ENCODE results near the gene MYZAP.

Gene MYZAP

DNA sequence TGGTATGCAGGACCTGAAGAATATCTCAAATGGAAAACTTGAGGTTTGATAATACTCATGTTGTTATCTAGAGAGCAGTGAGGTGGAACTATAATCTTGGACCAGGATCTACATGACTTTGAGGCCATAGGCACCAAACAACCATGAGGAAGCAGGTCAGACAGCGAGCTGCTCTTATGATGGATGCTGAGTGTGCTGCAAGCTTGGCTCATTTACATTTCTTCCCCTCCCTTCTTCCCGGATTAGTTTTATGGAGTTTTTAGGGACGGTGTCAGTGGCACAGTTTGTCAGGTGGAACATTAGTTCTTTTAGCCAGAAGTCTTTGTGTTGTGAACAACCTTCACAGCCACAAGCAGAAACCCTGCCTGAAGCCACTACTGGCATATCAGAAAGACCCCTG lies 8.0 kb upstream of the MYZAP start:
- H3K79me2 ChIP-seq (ENCODE audit: insufficient read depth, low read length), result no peaks in the 10 kb centered on the region
- H3K4me2 ChIP-seq (ENCODE audit: low read depth, low read length, poor library complexity, severe bottlenecking), result no peak overlapping the region
- no peaks in the 10 kb centered on the region for H4K20me1 ChIP-seq (ENCODE audit: insufficient read depth, low read length, poor library complexity, severe bottlenecking)
- no peak overlapping the region for H2AFZ ChIP-seq (ENCODE audit: low read length)
- TF ChIP-seq, protein P1, sequence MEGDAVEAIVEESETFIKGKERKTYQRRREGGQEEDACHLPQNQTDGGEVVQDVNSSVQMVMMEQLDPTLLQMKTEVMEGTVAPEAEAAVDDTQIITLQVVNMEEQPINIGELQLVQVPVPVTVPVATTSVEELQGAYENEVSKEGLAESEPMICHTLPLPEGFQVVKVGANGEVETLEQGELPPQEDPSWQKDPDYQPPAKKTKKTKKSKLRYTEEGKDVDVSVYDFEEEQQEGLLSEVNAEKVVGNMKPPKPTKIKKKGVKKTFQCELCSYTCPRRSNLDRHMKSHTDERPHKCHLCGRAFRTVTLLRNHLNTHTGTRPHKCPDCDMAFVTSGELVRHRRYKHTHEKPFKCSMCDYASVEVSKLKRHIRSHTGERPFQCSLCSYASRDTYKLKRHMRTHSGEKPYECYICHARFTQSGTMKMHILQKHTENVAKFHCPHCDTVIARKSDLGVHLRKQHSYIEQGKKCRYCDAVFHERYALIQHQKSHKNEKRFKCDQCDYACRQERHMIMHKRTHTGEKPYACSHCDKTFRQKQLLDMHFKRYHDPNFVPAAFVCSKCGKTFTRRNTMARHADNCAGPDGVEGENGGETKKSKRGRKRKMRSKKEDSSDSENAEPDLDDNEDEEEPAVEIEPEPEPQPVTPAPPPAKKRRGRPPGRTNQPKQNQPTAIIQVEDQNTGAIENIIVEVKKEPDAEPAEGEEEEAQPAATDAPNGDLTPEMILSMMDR (conservative IDR thresholded peaks at IDR 0.05; ENCODE audit: low read length), result no peak
- no peak for TF ChIP-seq EZH2phosphoT487 (IDR thresholded peaks at IDR 0.05; ENCODE audit: borderline replicate concordance)
- H3K9ac ChIP-seq (ENCODE audit: low read depth, low read length, poor library complexity, severe bottlenecking), result no peak overlapping the region
- no peaks in the 10 kb centered on the region for H3F3A ChIP-seq (ENCODE audit: low read depth)
- H3K9me3 ChIP-seq (ENCODE audit: insufficient read depth, low read depth, low read length), result no peaks in the 10 kb centered on the region
- no peaks in the 10 kb centered on the region for H3K36me3 ChIP-seq (ENCODE audit: insufficient read depth, low read length)
- no peak overlapping the region for H3K4me3 ChIP-seq (ENCODE audit: low read length, poor library complexity, severe bottlenecking)
- no peaks in the 10 kb centered on the region for H3K9me2 ChIP-seq (replicated peaks; ENCODE audit: low read depth, low read length)
- H3K27me3 ChIP-seq (ENCODE audit: insufficient read depth, low read length, poor library complexity, severe bottlenecking), result no peaks in the 10 kb centered on the region
- no peaks in the 10 kb centered on the region for H3K4me1 ChIP-seq (ENCODE audit: insufficient read depth, low read length, poor library complexity, severe bottlenecking)

DNA sequence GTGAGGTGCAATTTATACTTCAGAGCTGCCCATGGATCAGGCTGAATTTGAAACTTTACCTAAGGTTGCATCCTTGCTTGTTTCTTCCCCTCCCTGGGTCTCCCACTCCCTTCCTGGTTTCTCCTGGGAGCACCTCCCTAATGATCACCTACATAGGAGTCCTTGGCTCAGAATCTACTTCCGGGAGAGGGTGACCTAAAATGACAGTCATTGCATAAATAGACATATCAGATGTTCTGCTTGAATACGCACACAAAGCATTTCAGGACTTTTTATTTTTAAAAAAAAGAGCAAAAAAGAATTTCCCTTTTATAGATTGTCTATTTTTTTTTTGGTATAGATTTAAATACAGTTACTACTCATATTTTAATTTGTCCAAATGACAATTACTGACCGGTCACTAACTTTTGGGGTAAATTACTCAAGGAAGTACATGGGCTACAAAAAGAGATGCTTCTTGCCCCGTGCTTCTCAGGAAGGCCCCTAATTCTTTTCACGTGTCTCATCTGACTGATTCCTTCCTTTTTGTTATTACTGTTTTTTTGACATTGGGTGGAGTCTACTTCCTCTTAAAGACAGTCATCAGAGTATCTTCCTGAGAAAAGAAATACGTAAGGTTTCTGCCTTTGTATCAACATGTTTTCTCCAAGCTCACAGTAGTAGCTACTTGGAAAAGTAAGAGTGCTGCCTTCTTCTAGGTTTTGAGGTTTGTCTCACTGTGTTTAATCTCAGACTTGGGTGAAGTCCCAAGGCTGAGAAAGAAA lies 4.9 kb upstream of the MYZAP start:
- H3K9me3 ChIP-seq (ENCODE audit: insufficient read depth, low read depth, low read length), result no peaks in the 10 kb centered on the region
- H3K9me2 ChIP-seq (replicated peaks; ENCODE audit: low read depth, low read length), result no peaks in the 10 kb centered on the region
- H3K36me3 ChIP-seq (ENCODE audit: insufficient read depth, low read length), result no peaks in the 10 kb centered on the region
- H2AFZ ChIP-seq (ENCODE audit: low read length), result no peak overlapping the region
- no peak overlapping the region for H3K4me3 ChIP-seq (ENCODE audit: low read length, poor library complexity, severe bottlenecking)
- H3F3A ChIP-seq (ENCODE audit: low read depth), result no peaks in the 10 kb centered on the region
- H3K9ac ChIP-seq (ENCODE audit: low read depth, low read length, poor library complexity, severe bottlenecking), result no peak overlapping the region
- no peaks in the 10 kb centered on the region for H3K27me3 ChIP-seq (ENCODE audit: insufficient read depth, low read length, poor library complexity, severe bottlenecking)
- no peaks in the 10 kb centered on the region for H4K20me1 ChIP-seq (ENCODE audit: insufficient read depth, low read length, poor library complexity, severe bottlenecking)
- no peak overlapping the region for H3K4me2 ChIP-seq (ENCODE audit: low read depth, low read length, poor library complexity, severe bottlenecking)
- no peaks in the 10 kb centered on the region for H3K4me1 ChIP-seq (ENCODE audit: insufficient read depth, low read length, poor library complexity, severe bottlenecking)
- no peaks in the 10 kb centered on the region for H3K79me2 ChIP-seq (ENCODE audit: insufficient read depth, low read length)
- TF ChIP-seq, protein P1 (conservative IDR thresholded peaks at IDR 0.05; ENCODE audit: low read length), result no peak
- no peak for TF ChIP-seq EZH2phosphoT487 (IDR thresholded peaks at IDR 0.05; ENCODE audit: borderline replicate concordance)

DNA sequence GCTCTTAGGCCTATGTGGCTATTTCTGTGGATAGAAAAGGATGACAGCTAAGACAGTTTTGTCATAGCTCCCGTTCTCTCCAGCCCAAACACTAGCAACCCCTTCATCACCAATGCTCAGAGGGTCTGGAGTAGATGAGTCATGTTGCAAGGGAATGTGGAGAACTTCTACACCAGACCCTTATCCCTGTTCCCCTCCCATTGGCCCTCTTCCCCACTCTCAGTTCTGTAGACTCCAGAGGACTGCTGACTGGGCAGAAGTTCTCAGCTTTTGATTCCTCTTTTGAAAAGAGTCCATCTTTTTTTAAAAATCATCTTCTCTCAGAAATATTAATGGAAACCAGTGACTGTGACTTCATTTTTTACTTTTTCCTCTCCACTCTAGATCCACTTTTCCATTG lies 2.4 kb upstream of the MYZAP start:
- Histone ChIP-seq H3K4me1 (ENCODE audit: insufficient read depth, low read length, poor library complexity, severe bottlenecking) (no peaks in the 10 kb centered on the region), H3K79me2 (ENCODE audit: insufficient read depth, low read length) (no peaks in the 10 kb centered on the region), H2AFZ (ENCODE audit: low read length) (no peak overlapping the region)

More for the DNA sequence above, 2.4 kb upstream of the MYZAP start:
- TF ChIP-seq, protein P1 (conservative IDR thresholded peaks at IDR 0.05; ENCODE audit: low read length), result no peak
- no peak for TF ChIP-seq EZH2phosphoT487 (IDR thresholded peaks at IDR 0.05; ENCODE audit: borderline replicate concordance)
- H3K4me2 ChIP-seq (ENCODE audit: low read depth, low read length, poor library complexity, severe bottlenecking), result no peak overlapping the region
- no peak overlapping the region for H3K4me3 ChIP-seq (ENCODE audit: low read length, poor library complexity, severe bottlenecking)
- H3K9me3 ChIP-seq (ENCODE audit: insufficient read depth, low read depth, low read length), result no peaks in the 10 kb centered on the region
- no peaks in the 10 kb centered on the region for H3K27me3 ChIP-seq (ENCODE audit: insufficient read depth, low read length, poor library complexity, severe bottlenecking)
- no peaks in the 10 kb centered on the region for H3F3A ChIP-seq (ENCODE audit: low read depth)
- no peaks in the 10 kb centered on the region for H3K36me3 ChIP-seq (ENCODE audit: insufficient read depth, low read length)
- no peak overlapping the region for H3K9ac ChIP-seq (ENCODE audit: low read depth, low read length, poor library complexity, severe bottlenecking)
- no peaks in the 10 kb centered on the region for H3K9me2 ChIP-seq (replicated peaks; ENCODE audit: low read depth, low read length)
- H4K20me1 ChIP-seq (ENCODE audit: insufficient read depth, low read length, poor library complexity, severe bottlenecking), result no peaks in the 10 kb centered on the region

All from Loucy (cell line).